Neural progenitor cell (in vitro differentiated cells): ENCODE results near the gene IQGAP1.

Source experiments
- CTCF ChIP-seq: fragments of 200-600 bp; sonication (generic); IDR thresholded peaks from 2 replicates; pipeline ENCODE4 v1.5.1; 2017; ENCODE audit warnings: antibody characterized with exemption, mild to moderate bottlenecking
- EZH2 ChIP-seq: fragments of 200-600 bp; sonication (generic); IDR thresholded peaks from 2 replicates; pipeline ENCODE4 v1.6.1; 2017; ENCODE audit warnings: antibody characterized with exemption, mild to moderate bottlenecking, moderate library complexity
- EZH2phosphoT487 ChIP-seq: fragments of 200-600 bp; sonication (generic); IDR thresholded peaks from 2 replicates; pipeline ENCODE4 v1.6.1; 2017; ENCODE audit warnings: antibody characterized with exemption

- TF ChIP-seq EZH2, result no peak
- no peak for TF ChIP-seq CTCF
- no peak for TF ChIP-seq EZH2phosphoT487
These were observed 112.1 kb downstream of the IQGAP1 start for GRCh38 chr15:90500171-90500570.
